ENCODE results near the gene TRAFD1. TPM values are rescaled to one million over a fixed set of nuclear protein-coding genes. Genes with fewer than 3 reads are reported as not detected.

TRAFD1 gene
- total and polyA plus RNA-seq, 9 of the 15 experiments (the other 6 are each of a cell fraction or from before 2014, with no cell fraction given): 41.3 to 85.5 (median 54.5) TPM

- ATAC-seq (no peak), DNase-seq (ENCODE audit: extremely low read depth in 1 of 4, low spot score in 3 of 4) (no peak), FAIRE-seq (no peak)
- no peaks in the 10 kb centered on the region for H3K9me1 ChIP-seq (ENCODE audit: control insufficient read depth, insufficient read depth, low read length)
- H3K79me2 ChIP-seq (ENCODE audit: control insufficient read depth, insufficient read depth, low read length): no peaks in the 10 kb centered on the region
- no peak overlapping the region for H3K27ac ChIP-seq (ENCODE audit: extremely low read depth, low read depth, low read length)
- no peaks in the 10 kb centered on the region for H4K20me1 ChIP-seq (replicated peaks; ENCODE audit: control insufficient read depth, insufficient read depth, low read length)
- no peak overlapping the region for H3K9ac ChIP-seq (ENCODE audit: insufficient read depth in 1 of 2, low read depth in 2 of 2, low read length in 2 of 2)
- H3K9me3 ChIP-seq (replicated peaks; ENCODE audit: control insufficient read depth, insufficient read depth, low read depth, low read length): peaks cover 9% of the 10 kb centered on the region
- no peaks in the 10 kb centered on the region; a peak in 1 of 5 replicates for H3K4me1 ChIP-seq (replicated peaks in 1 of 2; ENCODE audit: control insufficient read depth in 2 of 2, insufficient read depth in 2 of 2, low read length in 2 of 2)
- no peaks in the 10 kb centered on the region for H3K27me3 ChIP-seq (ENCODE audit: control insufficient read depth in 2 of 2, insufficient read depth in 2 of 2, low read length in 2 of 2)
- peak; percentile 86 for TF ChIP-seq ZNF75A (CRISPR knock-in tag; IDR thresholded peaks at IDR 0.05)
- TF ChIP-seq FOXK2 (conservative IDR thresholded peaks at IDR 0.05 in 1 of 2, IDR thresholded peaks at IDR 0.05 in 1 of 2; ENCODE audit: low read depth in 2 of 2): no peak
- no peak for TF ChIP-seq CHAMP1 (IDR thresholded peaks at IDR 0.05)
- H3K36me3 ChIP-seq (ENCODE audit: control insufficient read depth, insufficient read depth, low read length): peaks cover 43% of the 10 kb centered on the region; the same call in 2 of the 3 replicates
- H2AFZ ChIP-seq (ENCODE audit: low read depth, low read length): no peak overlapping the region
- intact Hi-C loops (cut with micrococcal nuclease): no loop called here
- WGBS (ENCODE audit: insufficient coverage, low coverage, missing lambda C conversion rate): 98% methylated on average over 6 of the region's 6 CpGs
- POLR2A ChIA-PET: interaction anchor here (1.1 kb wide), 1 partner anchor 10 kb away, joined by 3 read pairs; no protein-coding TSS in a partner anchor
- in situ Hi-C loops (cut with MboI): no loop called here
- CTCF ChIA-PET (ENCODE audit: low intra/inter-chr PET ratio): no interaction called here
- H3K4me2 ChIP-seq (ENCODE audit: insufficient read depth, low read length): no peak overlapping the region
- BruUV-seq (replicated peaks): no TSS peak
- H3K4me3 ChIP-seq: no peak overlapping the region
These were observed 33.8 kb downstream of the TRAFD1 start for GRCh38 chr12:112159146-112159541.

GRCh38 chr12:112160611-112161010, 35.3 kb downstream of the TRAFD1 start:
- ATAC-seq (no peak), DNase-seq (ENCODE audit: extremely low read depth in 1 of 4, low spot score in 3 of 4) (no peak), FAIRE-seq (no peak)
- intact Hi-C loops (cut with micrococcal nuclease): no loop called here
- in situ Hi-C loops (cut with MboI): no loop called here
- Histone ChIP-seq H4K20me1 (replicated peaks; ENCODE audit: control insufficient read depth, insufficient read depth, low read length) (no peaks in the 10 kb centered on the region), H3K79me2 (ENCODE audit: control insufficient read depth, insufficient read depth, low read length) (no peaks in the 10 kb centered on the region), H3K27ac (ENCODE audit: extremely low read depth, low read depth, low read length) (no peak overlapping the region), H3K36me3 (ENCODE audit: control insufficient read depth, insufficient read depth, low read length) (peaks cover 41% of the 10 kb centered on the region; the same call in 2 of the 3 replicates), H3K9me1 (ENCODE audit: control insufficient read depth, insufficient read depth, low read length) (no peaks in the 10 kb centered on the region), H3K4me2 (ENCODE audit: insufficient read depth, low read length) (no peak overlapping the region), H3K9me3 (replicated peaks; ENCODE audit: control insufficient read depth, insufficient read depth, low read depth, low read length) (peaks cover 9% of the 10 kb centered on the region), H2AFZ (ENCODE audit: low read depth, low read length) (no peak overlapping the region), H3K9ac (ENCODE audit: insufficient read depth in 1 of 2, low read depth in 2 of 2, low read length in 2 of 2) (no peak overlapping the region), H3K27me3 (ENCODE audit: control insufficient read depth in 2 of 2, insufficient read depth in 2 of 2, low read length in 2 of 2) (no peaks in the 10 kb centered on the region), H3K4me3 (no peak overlapping the region), H3K4me1 (replicated peaks in 1 of 2; ENCODE audit: control insufficient read depth in 2 of 2, insufficient read depth in 2 of 2, low read length in 2 of 2) (no peaks in the 10 kb centered on the region; a peak in 1 of 5 replicates)
- 81% methylated on average over 6 of the region's 6 CpGs for WGBS (ENCODE audit: insufficient coverage, low coverage, missing lambda C conversion rate)
- CTCF ChIA-PET (ENCODE audit: low intra/inter-chr PET ratio): no interaction called here
- POLR2A ChIA-PET: no interaction called here
- TF ChIP-seq ZNF707 (CRISPR knock-in tag; conservative IDR thresholded peaks at IDR 0.05) (no peak), ZBTB12 (CRISPR knock-in tag; IDR thresholded peaks at IDR 0.05) (no peak), ZNF717 (CRISPR knock-in tag; IDR thresholded peaks at IDR 0.05) (no peak), RBFOX2 (IDR thresholded peaks at IDR 0.05; ENCODE audit: low read depth, low read length) (no peak), MED1 (CRISPR knock-in tag; IDR thresholded peaks at IDR 0.05; ENCODE audit: borderline replicate concordance) (no peak), ADNP (tag; IDR thresholded peaks at IDR 0.05) (no peak)
- BruUV-seq (replicated peaks): no TSS peak
